ENCODE measurements around the gene ZBED1. TPM values are rescaled to one million over a fixed set of nuclear protein-coding genes. Genes with fewer than 3 reads are reported as not detected.

ZBED1 gene
- polyA plus RNA-seq, 1 experiment: 23.0 TPM

- H3K9me3 ChIP-seq (ENCODE audit: control insufficient read depth, insufficient read depth, low read length): peaks cover 27% of the 10 kb centered on the region; the same call in 1 of the 2 replicates
- no peak overlapping the region for H3K4me3 ChIP-seq (ENCODE audit: low read depth, low read length)
- no peak for TF ChIP-seq CTCF (IDR thresholded peaks at IDR 0.05; ENCODE audit: low read depth, low read length)
- CTCF ChIA-PET: no interaction called here
- DNase-seq (ENCODE audit: low read depth, low spot score): no peak
- H3K27me3 ChIP-seq (ENCODE audit: control insufficient read depth, insufficient read depth, low read length): no peaks in the 10 kb centered on the region
- POLR2A ChIA-PET: no interaction called here
- no peak overlapping the region for H3K27ac ChIP-seq (ENCODE audit: low read depth, low read length)
These were observed 12.0 kb downstream of the ZBED1 start for GRCh38 chrX:2488621-2489285.

- no peak for TF ChIP-seq CTCF (IDR thresholded peaks at IDR 0.05; ENCODE audit: low read depth, low read length)
- Histone ChIP-seq H3K27ac (ENCODE audit: low read depth, low read length) (no peak overlapping the region), H3K9me3 (ENCODE audit: control insufficient read depth, insufficient read depth, low read length) (peaks cover 23% of the 10 kb centered on the region; the same call in 1 of the 2 replicates), H3K27me3 (ENCODE audit: control insufficient read depth, insufficient read depth, low read length) (no peaks in the 10 kb centered on the region), H3K4me3 (ENCODE audit: low read depth, low read length) (no peak overlapping the region)
- ChIA-PET POLR2A (no interaction called here), CTCF (no interaction called here)
- no peak for DNase-seq (ENCODE audit: low read depth, low spot score)
These were observed 13.4 kb downstream of the ZBED1 start for GRCh38 chrX:2487366-2487765.

GRCh38 chrX:2486476-2487133, 14.2 kb downstream of the ZBED1 start:
- no peaks in the 10 kb centered on the region for H3K27me3 ChIP-seq (ENCODE audit: control insufficient read depth, insufficient read depth, low read length)
- ChIA-PET CTCF (no interaction called here), POLR2A (no interaction called here)
- H3K27ac ChIP-seq (ENCODE audit: low read depth, low read length): peak overlapping the region; percentile 75
- DNase-seq (ENCODE audit: low read depth, low spot score): no peak
- peaks cover 23% of the 10 kb centered on the region; the same call in 1 of the 2 replicates for H3K9me3 ChIP-seq (ENCODE audit: control insufficient read depth, insufficient read depth, low read length)
- TF ChIP-seq CTCF (IDR thresholded peaks at IDR 0.05; ENCODE audit: low read depth, low read length): no peak
- H3K4me3 ChIP-seq (ENCODE audit: low read depth, low read length): no peak overlapping the region

GRCh38 chrX:2485789-2486345, 14.9 kb downstream of the ZBED1 start:
- ChIA-PET CTCF (no interaction called here), POLR2A (no interaction called here)
- no peaks in the 10 kb centered on the region for H3K27me3 ChIP-seq (ENCODE audit: control insufficient read depth, insufficient read depth, low read length)
- no peak for DNase-seq (ENCODE audit: low read depth, low spot score)
- H3K27ac ChIP-seq (ENCODE audit: low read depth, low read length): peak overlapping the region; percentile 75
- H3K4me3 ChIP-seq (ENCODE audit: low read depth, low read length): no peak overlapping the region
- peaks cover 23% of the 10 kb centered on the region; the same call in 1 of the 2 replicates for H3K9me3 ChIP-seq (ENCODE audit: control insufficient read depth, insufficient read depth, low read length)
- TF ChIP-seq CTCF (IDR thresholded peaks at IDR 0.05; ENCODE audit: low read depth, low read length): no peak
